Testis (tissue), 2 donors: Measurements from ENCODE around the gene WNT8A.

Experiments
- POLR2A ChIP-seq: fragments of 450-650 bp; IDR thresholded peaks from one replicate; pipeline ENCODE4 v1.6.1; 2017; ENCODE audit warnings: antibody characterized with exemption, mild to moderate bottlenecking, moderate library complexity
- TF ChIP-seq, protein P1 (sequence below), 3 experiments: fragments of 450-650 bp in 2 of 3; fragments of 200-600 bp in 1 of 3; sonication (generic) in 1 of 3; IDR thresholded peaks; one replicate each; pipeline ENCODE4 v1.5.1; 2016 to 2019; ENCODE audit warnings: antibody characterized with exemption in 3 of 3, mild to moderate bottlenecking in 2 of 3, moderate library complexity in 1 of 3

DNA sequence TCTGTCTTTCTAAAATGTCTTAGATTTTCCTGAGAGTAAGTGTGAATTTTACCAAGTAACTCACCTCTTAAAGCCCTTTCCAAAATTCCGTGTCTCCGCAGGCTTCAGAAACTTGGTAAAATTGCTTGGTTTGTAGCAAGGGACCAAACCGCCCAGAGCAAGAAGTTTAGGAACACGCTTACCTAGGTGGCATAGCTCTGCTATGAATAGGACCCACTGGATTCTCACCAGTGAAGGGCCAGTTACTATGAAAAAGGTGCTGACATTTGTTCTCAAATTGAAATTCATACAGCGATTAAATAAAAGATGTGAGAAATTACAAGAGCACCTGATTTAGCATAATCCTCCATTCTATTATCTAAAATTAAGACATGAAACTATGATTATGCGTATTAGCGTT lies 48.7 kb downstream of the WNT8A start:
- TF ChIP-seq, protein P1, sequence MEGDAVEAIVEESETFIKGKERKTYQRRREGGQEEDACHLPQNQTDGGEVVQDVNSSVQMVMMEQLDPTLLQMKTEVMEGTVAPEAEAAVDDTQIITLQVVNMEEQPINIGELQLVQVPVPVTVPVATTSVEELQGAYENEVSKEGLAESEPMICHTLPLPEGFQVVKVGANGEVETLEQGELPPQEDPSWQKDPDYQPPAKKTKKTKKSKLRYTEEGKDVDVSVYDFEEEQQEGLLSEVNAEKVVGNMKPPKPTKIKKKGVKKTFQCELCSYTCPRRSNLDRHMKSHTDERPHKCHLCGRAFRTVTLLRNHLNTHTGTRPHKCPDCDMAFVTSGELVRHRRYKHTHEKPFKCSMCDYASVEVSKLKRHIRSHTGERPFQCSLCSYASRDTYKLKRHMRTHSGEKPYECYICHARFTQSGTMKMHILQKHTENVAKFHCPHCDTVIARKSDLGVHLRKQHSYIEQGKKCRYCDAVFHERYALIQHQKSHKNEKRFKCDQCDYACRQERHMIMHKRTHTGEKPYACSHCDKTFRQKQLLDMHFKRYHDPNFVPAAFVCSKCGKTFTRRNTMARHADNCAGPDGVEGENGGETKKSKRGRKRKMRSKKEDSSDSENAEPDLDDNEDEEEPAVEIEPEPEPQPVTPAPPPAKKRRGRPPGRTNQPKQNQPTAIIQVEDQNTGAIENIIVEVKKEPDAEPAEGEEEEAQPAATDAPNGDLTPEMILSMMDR (IDR thresholded peaks at IDR 0.05) = no peak
- TF ChIP-seq POLR2A = no peak
